Adrenal gland (tissue), 19 donors: ENCODE data around the gene MUCL1. TPM values are rescaled to one million over a fixed set of nuclear protein-coding genes. Genes with fewer than 3 reads are reported as not detected.

ENCODE experiments used
- DNase-seq, 7 donors: peaks; one replicate each; pipeline ENCODE4 v3.0.0-alpha.2; 2019 to 2020
- H3K27ac ChIP-seq, 5 donors: fragments of 200-600 bp; sonication (generic) in 4 of 5; 1 replicate in 3 of 5; 2 replicates in 2 of 5; pipeline versions ENCODE4 v1.5.1 to v1.8.0; 2016 to 2020; ENCODE audit warnings: mild to moderate bottlenecking in 1 of 5
- H3K27me3 ChIP-seq: fragments of 200-600 bp; 2 replicates; pipeline ENCODE4 v1.8.0; 2021
- H3K36me3 ChIP-seq, 2 donors: fragments of 200-600 bp; replicated peaks in 1 of 2; 1 replicate in 1 of 2; 2 replicates in 1 of 2; pipeline versions ENCODE4 v1.5.1 to v1.8.0; 2018 to 2022
- H3K4me1 ChIP-seq, 2 donors: fragments of 200-600 bp; replicated peaks in 1 of 2; 1 replicate in 1 of 2; 2 replicates in 1 of 2; pipeline versions ENCODE4 v1.5.1 to v1.8.0; 2018 to 2021
- H3K4me3 ChIP-seq, 4 donors: fragments of 200-600 bp; sonication (generic) in 3 of 4; one replicate each; pipeline ENCODE4 v1.5.1; 2016 to 2018
- H3K9me3 ChIP-seq, 3 donors: fragments of 200-600 bp; sonication (generic) in 1 of 3; replicated peaks in 1 of 3; 1 replicate in 2 of 3; 2 replicates in 1 of 3; pipeline versions ENCODE4 v1.5.1 to v1.8.0; 2016 to 2021
- CTCF ChIP-seq, 6 experiments: fragments of 450-650 bp in 4 of 6; fragments of 200-600 bp in 2 of 6; sonication (generic) in 1 of 6; IDR thresholded peaks; 1 replicate in 5 of 6; 2 replicates in 1 of 6; pipeline versions ENCODE4 v1.5.1 to v1.8.0; 2016 to 2021; ENCODE audit warnings: antibody characterized with exemption in 6 of 6, mild to moderate bottlenecking in 2 of 6, moderate library complexity in 1 of 6
- POLR2A ChIP-seq, 2 donors: fragments of 450-650 bp; IDR thresholded peaks; one replicate each; pipeline ENCODE4 v1.6.1; 2017; ENCODE audit warnings: antibody characterized with exemption in 2 of 2, mild to moderate bottlenecking in 2 of 2, moderate library complexity in 1 of 2
- WGBS, 4 donors: extraction: QIAGEN DNeasy Blood & Tissue Kit in 2 of 4; methylation state at CpG; one replicate each; pipeline versions ENCODE4 v1.1.5 to v1.1.7; 2013 to 2017; 5-methylcytosine and 5-hydroxymethylcytosine counted together
- intact Hi-C, 2 donors: fragments of 100-400 bp; cut with DNase I; formaldehyde crosslinking; loops; one replicate each; pipeline versions ENCODE4 v1.14.1 to v1.15.0; 2022 to 2023
- long read RNA-seq, 10 donors: library from polyadenylated mRNA in 3 of 10; unstranded in 2 of 10; stranded (forward) in 1 of 10; transcript quantifications; one replicate each; pipeline ENCODE4 v2.0.0 and lab custom pipeline, GENCODE V29; 2021 to 2026
- polyA plus RNA-seq, 3 donors: library from polyadenylated mRNA; stranded (reverse); fragments of 200-250 nt in 2 of 3; fragments of 350-450 nt in 1 of 3; fragmentation: Illumina TruSeq in 1 of 3; extraction: RNeasy Lipid Tissue Mini Kit (QIAGEN cat#74804) in 1 of 3; gene quantifications; one replicate each; pipeline ENCODE4 v1.2.3, GENCODE V29; 2013 to 2014
- total RNA-seq, 9 donors: library from RNA; depleted of rRNA in 4 of 9; stranded (reverse); fragments of >200 nt in 4 of 9; fragments of 120-200 nt in 1 of 9; fragmentation: NEBNext Ultra II Directional in 1 of 9; extraction: Animal tissue kit (Norgen Biotek cat#: 25700) in 1 of 9; gene quantifications; one replicate each; pipeline versions ENCODE4 v1.1.0 to v1.2.4, GENCODE V29; 2013 to 2023
- donor health status: healthy with polysubstance abuse.
- donor health status: Bipolar disorder and iron deficiency.
- donor health status: DM: yes; HTN: yes; CAD: no.
- donor health status: DM: no; HTN: no; CAD: no.
- donor health status: DM: no; HTN: no; CAD: no.
- donor health status: DM: yes; HTN: yes; CAD: no.

The MUCL1 gene
- total RNA-seq, result under 1 TPM in 2 of 9 donors, not detected in 7; 0.83 to 0.88 TPM
- not detected for polyA plus RNA-seq
- long read RNA-seq, donor 1, result 0 reads
- long read RNA-seq, donor 2, result 0 reads
- long read RNA-seq, donor 3, partial matches to known transcripts, result 0 of 1 reads
- long read RNA-seq, donor 3, other reads (novel, unspliced or antisense), result 0 of 1 reads
- long read RNA-seq, donor 4, result 0 reads
- long read RNA-seq, donor 5, result 0 reads
- long read RNA-seq, donor 6, result 0 reads
- long read RNA-seq, donor 7, result 0 reads
- long read RNA-seq, donor 8, result 0 reads
- long read RNA-seq, donor 9, result 0 reads
- long read RNA-seq, donor 10, result 0 reads

GRCh38 chr12:54853933-54854538, at the start of gene MUCL1:
Gene MUCL1, plus strand, starts transcription at chr12:54854516. Its CDS starts 67 bp downstream, at chr12:54854583.
- H3K9me3 ChIP-seq, result no peaks in the 10 kb centered on the region
- H3K27me3 ChIP-seq, result no peaks in the 10 kb centered on the region
- H3K27ac ChIP-seq, result no peak within 1 kb of the TSS
- H3K4me1 ChIP-seq, result no peaks in the 10 kb centered on the region
- WGBS, 4 donors, result 32 to 37% (median 34%) methylated on average over 6 of the region's 6 CpGs
- DNase-seq, result peak; percentile 47 to 79 (median 60)
- TF ChIP-seq POLR2A (IDR thresholded peaks at IDR 0.05) (no peak), CTCF (IDR thresholded peaks at IDR 0.05) (peak; percentile 53 to 80 (median 62))
- H3K36me3 ChIP-seq, result no peaks in the 10 kb centered on the region
- intact Hi-C loops, result loop anchor here (10.0 kb wide), 1 partner anchor 101 kb away; no protein-coding TSS in a partner anchor
- no peak within 1 kb of the TSS for H3K4me3 ChIP-seq

GRCh38 chr12:54821676-54822075, 32.6 kb upstream of the MUCL1 start:
- Histone ChIP-seq H3K36me3 (no peaks in the 10 kb centered on the region), H3K4me3 (no peak overlapping the region), H3K27ac (no peak overlapping the region), H3K9me3 (no peaks in the 10 kb centered on the region), H3K4me1 (no peaks in the 10 kb centered on the region), H3K27me3 (no peaks in the 10 kb centered on the region)
- TF ChIP-seq CTCF (IDR thresholded peaks at IDR 0.05), result no peak
- no peak for TF ChIP-seq POLR2A (IDR thresholded peaks at IDR 0.05)
- intact Hi-C loops, result no loop called here
- DNase-seq, result no peak
- 80 to 96% (median 85%) methylated on average over 2 to 3 of the region's 3 CpGs for WGBS, 4 donors

- Histone ChIP-seq H3K27me3 (no peaks in the 10 kb centered on the region), H3K4me3 (no peak overlapping the region), H3K36me3 (no peaks in the 10 kb centered on the region), H3K27ac (no peak overlapping the region), H3K4me1 (no peaks in the 10 kb centered on the region), H3K9me3 (no peaks in the 10 kb centered on the region)
- DNase-seq, result no peak
- WGBS, 4 donors, result 82 to 90% (median 88%) methylated on average over 2 of the region's 2 CpGs
- intact Hi-C loops, result no loop called here
- TF ChIP-seq CTCF (IDR thresholded peaks at IDR 0.05) (peak in 1 of 6 experiments; percentile 25), POLR2A (IDR thresholded peaks at IDR 0.05) (no peak)
Observed at GRCh38 chr12:54824402-54824801, 29.9 kb upstream of the MUCL1 start.

GRCh38 chr12:54829511-54829910, 24.8 kb upstream of the MUCL1 start:
- TF ChIP-seq POLR2A (IDR thresholded peaks at IDR 0.05) (no peak), CTCF (IDR thresholded peaks at IDR 0.05) (no peak)
- no peaks in the 10 kb centered on the region for H3K4me1 ChIP-seq
- H3K27ac ChIP-seq, result no peak overlapping the region
- DNase-seq, result no peak
- no peak overlapping the region for H3K4me3 ChIP-seq
- H3K9me3 ChIP-seq, result peaks cover 0 to 5% (median 0%) of the 10 kb centered on the region in 3 donors
- no peaks in the 10 kb centered on the region for H3K36me3 ChIP-seq
- H3K27me3 ChIP-seq, result no peaks in the 10 kb centered on the region
- 70 to 84% (median 80%) methylated on average over 5 of the region's 5 CpGs for WGBS, 4 donors
- intact Hi-C loops, result no loop called here
